Cardiac fibroblast (primary cell): ENCODE measurements around the gene ZFYVE16.
"Not testable (repeated sequence)": the region's sequence is repeated elsewhere in the genome, so short reads cannot be mapped to it uniquely, and the experiment has no call there.

Experiments used
- DNase-seq, 2 donors: peaks; one replicate each; pipeline versions ENCODE4 v3.0.0 to v3.0.0-alpha.2; 2010; ENCODE audit warnings: low read depth in 2 of 2
- H3K4me3 ChIP-seq, 2 donors: replicated peaks in 1 of 2; 1 replicate in 1 of 2; 2 replicates in 1 of 2; pipeline ENCODE4 v1.5.1; 2011; ENCODE audit warnings: low read depth in 2 of 2, low read length in 2 of 2, mild to moderate bottlenecking in 2 of 2, moderate library complexity in 1 of 2
- TF ChIP-seq, protein P1 (sequence below): IDR thresholded peaks from one replicate; pipeline ENCODE4 v1.5.1; 2011; ENCODE audit warnings: low read depth, mild to moderate bottlenecking, low read length, inconsistent platforms

The ZFYVE16 gene

GRCh38 chr5:80487444-80487828 lies 79.6 kb downstream of the ZFYVE16 start:
- peak overlapping the region; percentile 66 to 69 for H3K4me3 ChIP-seq
- TF ChIP-seq, protein P1, sequence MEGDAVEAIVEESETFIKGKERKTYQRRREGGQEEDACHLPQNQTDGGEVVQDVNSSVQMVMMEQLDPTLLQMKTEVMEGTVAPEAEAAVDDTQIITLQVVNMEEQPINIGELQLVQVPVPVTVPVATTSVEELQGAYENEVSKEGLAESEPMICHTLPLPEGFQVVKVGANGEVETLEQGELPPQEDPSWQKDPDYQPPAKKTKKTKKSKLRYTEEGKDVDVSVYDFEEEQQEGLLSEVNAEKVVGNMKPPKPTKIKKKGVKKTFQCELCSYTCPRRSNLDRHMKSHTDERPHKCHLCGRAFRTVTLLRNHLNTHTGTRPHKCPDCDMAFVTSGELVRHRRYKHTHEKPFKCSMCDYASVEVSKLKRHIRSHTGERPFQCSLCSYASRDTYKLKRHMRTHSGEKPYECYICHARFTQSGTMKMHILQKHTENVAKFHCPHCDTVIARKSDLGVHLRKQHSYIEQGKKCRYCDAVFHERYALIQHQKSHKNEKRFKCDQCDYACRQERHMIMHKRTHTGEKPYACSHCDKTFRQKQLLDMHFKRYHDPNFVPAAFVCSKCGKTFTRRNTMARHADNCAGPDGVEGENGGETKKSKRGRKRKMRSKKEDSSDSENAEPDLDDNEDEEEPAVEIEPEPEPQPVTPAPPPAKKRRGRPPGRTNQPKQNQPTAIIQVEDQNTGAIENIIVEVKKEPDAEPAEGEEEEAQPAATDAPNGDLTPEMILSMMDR: no peak

DNA sequence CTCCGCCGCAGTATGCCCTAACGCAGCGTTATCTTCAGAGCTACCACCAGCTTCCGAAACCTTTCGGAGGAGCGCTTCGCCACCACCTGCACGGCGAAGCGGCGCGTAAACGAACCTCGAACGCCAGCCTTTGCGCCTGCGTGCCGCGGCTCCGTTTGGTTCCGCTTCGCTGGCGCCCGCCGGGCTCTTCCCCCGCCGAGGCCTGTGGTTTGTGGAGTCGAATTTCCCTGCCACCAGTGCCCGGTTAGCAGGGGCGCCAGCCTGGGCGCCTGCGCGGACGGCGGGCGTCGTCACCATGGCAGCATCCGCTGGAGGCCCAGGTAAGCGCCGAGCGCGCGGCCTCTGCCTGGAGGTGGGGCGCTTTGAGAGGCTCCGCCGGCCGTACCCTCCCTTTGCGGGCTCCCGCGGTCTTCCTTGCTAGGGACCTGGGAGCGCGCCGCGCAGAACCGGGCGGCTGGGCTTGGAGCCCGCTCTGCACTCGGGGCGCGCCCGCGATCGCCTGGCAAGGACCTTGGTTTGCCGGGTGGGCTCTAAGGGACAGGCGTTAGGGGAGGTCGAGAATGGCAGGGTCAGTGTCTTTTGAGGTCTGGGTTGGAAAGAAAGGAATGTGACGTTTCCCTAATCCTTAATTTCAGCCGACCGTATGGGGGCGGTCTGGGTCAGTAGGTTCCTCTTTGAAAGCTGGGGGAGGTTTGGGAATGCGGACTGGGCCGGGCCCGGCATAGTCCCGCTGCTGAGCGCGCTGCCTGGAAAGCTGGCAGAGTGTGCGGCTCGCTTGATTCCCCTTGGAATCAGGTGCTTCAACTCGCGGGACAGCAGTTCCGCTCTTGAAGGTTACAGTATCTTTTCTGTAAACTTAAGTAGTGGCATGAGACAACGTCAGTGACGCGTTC lies 80.2 kb downstream of the ZFYVE16 start, which contains the start of gene FAM151B:
FAM151B (plus strand) TSS at position 272 of the 893 bp plus-strand sequence; CDS start at position 296, 24 bp downstream.
- DNase-seq: peak; percentile 84 to 91
- TF ChIP-seq, protein P1: peak; percentile 33
- H3K4me3 ChIP-seq: peak within 1 kb of the TSS; percentile 66 to 69

More at GRCh38 chr5:80487444-80487828, 79.6 kb downstream of the ZFYVE16 start:
- DNase-seq: no peak

DNA sequence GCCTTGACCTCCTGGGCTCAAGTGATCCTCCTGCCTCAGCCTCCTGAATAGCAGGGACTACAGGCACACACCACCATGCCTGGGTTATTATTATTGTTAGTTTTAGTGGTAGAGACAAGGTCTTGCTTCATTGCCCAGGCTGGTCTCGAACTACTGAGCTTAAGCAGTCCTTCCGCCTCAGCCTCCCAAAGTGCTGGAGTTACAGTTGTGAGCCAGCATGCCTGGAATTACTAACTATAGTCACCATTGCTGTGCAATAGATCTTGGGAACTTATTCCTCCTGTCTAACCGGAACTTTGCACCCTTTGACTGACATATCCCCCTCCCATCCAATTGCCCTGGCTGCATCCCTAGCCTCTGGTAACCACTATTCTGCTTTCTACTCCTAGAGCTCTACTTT lies 83.4 kb downstream of the ZFYVE16 start:
- TF ChIP-seq, protein P1: no peak
- no peak overlapping the region for H3K4me3 ChIP-seq
- DNase-seq: no peak

- no peak for DNase-seq
- H3K4me3 ChIP-seq: no peak overlapping the region
- TF ChIP-seq, protein P1: no peak
Measured at GRCh38 chr5:80492741-80493140, 84.9 kb downstream of the ZFYVE16 start.

DNA sequence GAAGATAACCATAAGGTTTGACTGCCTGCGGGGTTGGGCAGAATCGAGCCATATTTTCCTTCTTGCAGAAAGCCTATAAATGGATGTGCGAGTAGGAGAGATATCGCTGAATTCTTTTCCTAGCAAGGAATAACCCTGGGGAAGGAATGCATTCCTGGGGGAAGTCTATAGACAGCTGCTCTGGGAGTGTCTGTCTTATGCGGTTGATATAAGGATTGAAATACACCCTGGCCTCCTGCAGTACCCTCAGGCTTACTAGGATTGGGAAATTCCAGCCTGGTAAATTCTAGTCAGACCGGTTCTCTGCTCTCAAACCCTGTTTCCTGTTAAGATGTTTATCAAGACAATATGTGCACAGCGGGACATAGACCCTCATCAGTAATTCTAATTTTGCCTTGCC lies 85.6 kb downstream of the ZFYVE16 start:
- DNase-seq: peak in 1 of 2 donors; percentile 8
- H3K4me3 ChIP-seq: not testable (repeated sequence)

DNA sequence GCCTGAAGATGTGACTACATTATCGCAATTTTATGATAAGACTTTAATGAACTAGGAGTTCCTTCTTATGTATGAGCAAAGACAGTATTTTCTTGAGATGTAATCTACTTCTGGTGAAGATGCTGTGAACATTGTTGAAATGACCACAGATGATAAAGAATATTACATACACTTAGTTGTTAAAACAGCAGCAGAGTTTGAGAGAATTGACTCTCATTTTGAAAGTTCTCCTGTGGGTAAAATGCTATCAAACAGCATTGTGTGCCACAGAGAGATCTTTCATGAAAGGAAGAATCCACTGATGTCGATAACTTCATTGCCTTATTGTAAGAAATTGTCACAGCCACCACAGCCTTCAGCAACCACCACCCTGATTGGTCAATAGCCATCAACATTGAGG lies 88.0 kb downstream of the ZFYVE16 start:
- TF ChIP-seq, protein P1: no peak
- DNase-seq: no peak
- no peak overlapping the region for H3K4me3 ChIP-seq

- no peak overlapping the region for H3K4me3 ChIP-seq
- TF ChIP-seq, protein P1: no peak
- DNase-seq: no peak
Measured at GRCh38 chr5:80502800-80503199, 94.9 kb downstream of the ZFYVE16 start.
